AG08396 (cell line): ENCODE results near the gene COMMD1.

ENCODE experiments used
- DNase-seq: peaks from one replicate; pipeline ENCODE4 v3.0.0; 2012; ENCODE audit warnings: low spot score, mixed read lengths

The COMMD1 gene

GRCh38 chr2:62181843-62182242, 276.4 kb downstream of the COMMD1 start:
- no peak for DNase-seq

GRCh38 chr2:62184512-62185230, 279.2 kb downstream of the COMMD1 start:
- DNase-seq = no peak
